Kidney tubule cell (primary cell): ENCODE measurements around the gene KRT39.
A peak's percentile ranks its signal among the peaks of the same experiment; 100 is the strongest.

Experiments
- DNase-seq: peaks from one replicate; pipeline ENCODE4 v3.0.0-alpha.2; 2018; ENCODE audit warnings: low spot score

The KRT39 gene

DNA sequence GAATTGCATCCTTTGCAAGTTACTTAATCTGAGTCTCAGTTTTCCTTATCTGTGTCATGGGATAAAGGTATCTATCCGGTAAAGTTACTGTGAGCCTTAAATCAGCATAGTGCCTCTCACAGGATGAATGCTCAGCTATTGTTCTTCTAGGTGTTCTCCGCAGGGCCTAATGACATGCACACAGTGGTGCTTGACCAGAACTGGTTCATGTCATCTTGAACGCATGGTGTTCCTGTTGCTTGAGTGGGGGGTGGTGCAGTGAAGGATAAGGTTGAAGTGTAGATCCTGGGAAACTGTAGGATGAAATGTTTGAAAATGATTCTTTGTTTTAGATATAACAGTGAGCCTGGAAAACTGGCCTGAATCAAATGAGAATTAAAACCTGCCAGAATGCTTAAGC is 13.4 kb upstream of the KRT39 start:
- no peak for DNase-seq

DNA sequence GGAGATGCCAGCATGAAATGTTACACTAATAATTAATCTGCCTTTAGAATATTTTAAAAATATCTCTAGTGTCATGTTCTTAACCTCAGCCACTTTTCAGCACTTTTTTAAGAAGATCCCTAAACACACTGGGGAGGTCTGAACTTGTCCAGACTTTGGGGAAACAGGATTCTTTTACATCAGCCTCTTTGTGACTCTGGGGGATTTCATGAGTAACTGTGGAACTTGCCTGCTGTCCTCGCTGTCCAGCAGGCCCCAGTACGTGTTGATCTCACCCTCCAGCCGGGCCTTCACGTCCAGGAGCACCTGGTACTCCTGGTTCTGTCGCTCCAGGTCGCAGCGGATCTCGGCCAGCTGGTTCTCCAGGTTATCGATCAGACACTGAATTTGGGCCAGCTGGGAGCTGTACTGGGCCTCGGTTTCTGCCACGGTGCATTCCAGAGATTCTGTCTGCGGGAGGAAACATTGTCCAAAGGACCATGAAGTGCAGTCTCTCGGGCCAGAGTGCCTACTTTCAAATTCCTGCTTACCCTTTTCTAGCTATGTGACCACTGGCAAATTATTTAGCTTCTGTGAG is 11.9 kb upstream of the KRT39 start:
- DNase-seq: no peak

DNA sequence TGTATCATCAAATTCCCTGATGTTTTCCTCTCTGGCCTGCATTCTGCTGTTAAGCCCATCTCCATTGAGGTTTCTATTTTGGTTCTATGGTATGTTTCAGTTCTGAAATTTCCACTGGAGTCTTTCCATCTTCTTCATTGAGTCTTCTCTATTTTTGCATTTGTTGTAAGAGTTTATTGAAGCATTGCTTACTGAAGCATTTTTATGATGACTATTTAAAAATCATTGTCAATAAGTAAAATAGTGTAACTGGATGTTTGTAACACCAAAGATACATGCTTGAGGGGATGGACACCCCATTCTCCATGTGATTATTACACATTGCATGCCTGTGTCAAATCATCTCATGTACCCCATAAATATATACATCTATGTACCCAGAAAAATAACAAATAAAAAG is 8.8 kb upstream of the KRT39 start:
- DNase-seq: no peak

DNA sequence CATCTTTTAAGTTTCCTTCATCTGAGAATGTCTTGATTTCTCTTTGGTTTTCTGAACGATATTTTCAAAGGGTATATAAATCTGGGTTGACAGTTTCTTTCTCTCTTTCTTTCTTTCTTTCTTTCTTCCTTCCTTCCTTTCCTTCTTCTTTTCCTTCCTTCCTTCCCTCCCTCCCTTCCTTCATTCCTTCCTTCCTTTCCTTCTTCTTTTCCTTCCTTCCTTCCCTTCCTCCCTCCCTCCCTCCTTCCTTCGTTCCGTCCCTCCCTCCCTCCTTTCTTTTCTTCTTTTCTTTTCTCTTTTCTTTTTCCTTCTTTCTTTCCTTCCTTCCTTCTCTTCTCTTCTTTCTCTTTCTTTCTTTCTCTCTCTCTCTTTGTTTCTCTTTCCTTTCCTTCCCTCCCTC is 7.6 kb upstream of the KRT39 start:
- no peak for DNase-seq

DNA sequence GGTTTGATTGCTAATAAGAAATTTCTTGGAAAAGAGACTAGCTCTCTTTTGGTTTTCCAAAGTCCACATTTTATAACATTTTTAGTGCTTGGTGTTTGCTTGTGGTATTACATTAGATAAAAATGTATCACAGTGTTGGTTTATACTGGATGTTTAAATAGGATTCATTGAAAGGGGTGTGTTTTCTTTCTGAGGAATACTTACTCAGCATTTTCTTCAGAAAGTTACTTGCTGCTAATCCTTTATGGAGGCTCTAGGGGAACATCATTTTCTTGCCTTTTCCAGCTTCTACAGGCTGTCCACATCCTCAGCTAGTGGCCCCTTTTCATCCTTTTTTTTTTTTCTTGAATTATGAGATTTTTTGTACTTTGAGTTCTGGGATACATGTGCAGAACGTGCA is 834 bp upstream of the KRT39 start:
- DNase-seq: no peak

DNA sequence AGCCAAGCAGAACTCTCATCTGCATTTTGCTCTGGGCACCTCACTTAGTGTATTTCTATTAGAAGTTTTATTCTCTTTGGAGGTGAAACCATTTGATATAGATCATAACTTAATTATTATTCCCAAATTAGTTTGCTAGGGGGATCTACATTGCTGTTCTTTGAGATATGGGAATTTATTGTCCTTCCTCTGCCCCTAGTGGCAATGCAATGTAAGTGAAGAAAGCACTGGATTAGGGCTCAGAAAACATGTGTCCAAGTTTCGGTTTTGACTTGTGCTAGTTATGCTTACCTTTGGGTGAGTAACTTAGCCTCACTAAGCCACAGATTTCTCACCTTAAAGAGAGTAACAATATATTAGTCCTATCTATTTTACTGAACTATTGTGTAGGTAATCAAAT is 2.9 kb downstream of the KRT39 start:
- DNase-seq: peak; percentile 64

DNA sequence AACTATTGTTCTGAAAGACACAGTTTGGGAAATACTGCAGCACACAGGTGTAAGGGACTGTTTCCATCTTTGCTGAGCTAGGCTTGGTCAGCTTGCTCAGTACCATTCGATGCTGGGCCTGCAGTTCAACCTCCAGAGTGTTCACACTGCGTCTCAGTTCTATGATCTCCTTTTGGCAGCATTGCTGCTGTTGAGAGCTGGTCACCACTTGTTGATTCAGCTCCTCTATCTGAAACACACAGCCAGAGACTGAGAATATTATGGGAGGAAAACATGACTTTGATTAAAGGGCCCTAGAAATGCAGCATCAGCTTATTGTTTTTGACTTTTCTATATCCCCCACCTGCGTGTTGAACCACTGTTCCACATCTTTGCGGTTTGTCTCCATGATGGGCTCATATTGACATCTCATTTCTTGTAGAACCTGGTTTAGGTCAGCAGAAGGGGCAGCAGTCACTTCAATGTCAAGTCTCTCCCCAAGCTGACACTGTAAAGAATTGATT is 4.6 kb downstream of the KRT39 start:
- no peak for DNase-seq

DNA sequence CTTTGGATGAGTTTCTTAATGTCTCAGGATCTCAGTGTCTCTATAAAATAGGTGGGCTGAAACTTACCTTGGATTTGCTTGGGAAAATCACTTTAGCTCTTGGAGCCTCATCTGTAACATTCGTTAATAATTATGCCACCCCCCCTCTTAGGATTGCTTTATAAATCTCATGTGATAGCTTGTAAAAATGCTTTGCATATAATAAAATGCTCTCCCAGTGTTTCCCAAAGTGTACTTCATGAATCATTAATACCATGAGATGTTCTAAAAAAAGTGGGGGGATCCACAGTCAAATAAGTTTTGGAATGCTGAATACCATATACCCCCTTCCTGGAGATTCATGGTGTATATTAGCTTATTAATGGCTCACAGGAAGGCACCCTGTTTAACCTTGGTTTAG is 5.2 kb downstream of the KRT39 start:
- no peak for DNase-seq

DNA sequence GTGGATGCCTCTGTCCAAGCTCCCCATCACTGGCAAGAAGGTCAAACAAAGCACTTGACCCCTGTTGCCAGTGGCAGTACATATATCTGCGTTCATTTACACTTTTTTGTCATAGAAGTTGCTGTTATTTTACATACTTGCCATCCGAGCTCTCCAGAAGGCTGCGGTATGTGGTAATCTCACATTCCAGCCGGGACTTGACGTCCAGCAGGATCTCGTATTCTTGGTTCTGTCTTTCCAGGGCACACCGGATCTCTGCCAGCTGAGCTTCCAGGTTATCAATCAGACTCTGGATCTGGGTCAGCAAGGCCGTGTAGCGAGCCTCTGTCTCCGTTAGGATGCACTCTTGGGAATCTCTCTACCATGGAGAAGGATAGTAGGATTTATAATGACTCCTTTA is 6.6 kb downstream of the KRT39 start:
- no peak for DNase-seq

DNA sequence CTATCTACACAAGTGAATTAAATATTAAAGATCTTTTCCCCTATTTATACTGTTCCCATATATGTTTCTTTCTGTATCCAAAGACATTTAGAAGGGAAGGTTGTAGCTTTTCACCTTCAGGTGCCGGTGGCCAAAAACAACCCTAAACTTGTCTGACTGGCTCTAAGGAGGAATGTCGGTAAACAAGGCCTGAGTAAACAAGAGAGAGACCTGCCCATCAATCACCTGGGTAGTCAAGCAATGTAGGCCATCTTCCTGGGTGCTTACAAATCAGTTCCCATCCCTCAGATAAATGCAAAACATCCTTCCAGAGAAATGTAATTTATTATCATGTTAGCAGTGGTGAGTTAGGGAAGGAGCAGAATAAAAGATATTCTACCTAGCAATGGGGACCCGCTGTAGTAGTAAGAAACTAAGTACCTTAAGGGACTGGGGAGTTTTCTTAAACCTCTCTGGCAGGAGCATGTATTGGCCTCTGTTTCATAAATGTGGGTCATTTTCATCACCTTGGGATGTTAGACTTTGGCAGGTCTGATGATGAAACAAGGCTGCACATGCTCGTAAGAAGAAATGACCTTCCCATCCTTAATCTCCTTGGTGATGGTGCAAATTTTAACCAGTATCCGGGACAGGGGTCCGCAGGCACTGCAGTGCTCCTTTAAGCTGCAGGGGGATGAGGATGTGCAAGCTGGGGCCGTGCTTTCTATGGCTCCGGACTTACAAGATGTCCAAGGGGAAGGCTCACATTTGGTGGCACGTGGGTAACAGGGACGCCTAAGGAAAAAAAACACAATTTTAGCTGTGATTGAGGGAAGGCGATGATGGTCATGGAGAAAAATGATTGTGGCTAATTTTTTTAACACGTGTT is 8.4 kb downstream of the KRT39 start:
- DNase-seq: peak; percentile 58

DNA sequence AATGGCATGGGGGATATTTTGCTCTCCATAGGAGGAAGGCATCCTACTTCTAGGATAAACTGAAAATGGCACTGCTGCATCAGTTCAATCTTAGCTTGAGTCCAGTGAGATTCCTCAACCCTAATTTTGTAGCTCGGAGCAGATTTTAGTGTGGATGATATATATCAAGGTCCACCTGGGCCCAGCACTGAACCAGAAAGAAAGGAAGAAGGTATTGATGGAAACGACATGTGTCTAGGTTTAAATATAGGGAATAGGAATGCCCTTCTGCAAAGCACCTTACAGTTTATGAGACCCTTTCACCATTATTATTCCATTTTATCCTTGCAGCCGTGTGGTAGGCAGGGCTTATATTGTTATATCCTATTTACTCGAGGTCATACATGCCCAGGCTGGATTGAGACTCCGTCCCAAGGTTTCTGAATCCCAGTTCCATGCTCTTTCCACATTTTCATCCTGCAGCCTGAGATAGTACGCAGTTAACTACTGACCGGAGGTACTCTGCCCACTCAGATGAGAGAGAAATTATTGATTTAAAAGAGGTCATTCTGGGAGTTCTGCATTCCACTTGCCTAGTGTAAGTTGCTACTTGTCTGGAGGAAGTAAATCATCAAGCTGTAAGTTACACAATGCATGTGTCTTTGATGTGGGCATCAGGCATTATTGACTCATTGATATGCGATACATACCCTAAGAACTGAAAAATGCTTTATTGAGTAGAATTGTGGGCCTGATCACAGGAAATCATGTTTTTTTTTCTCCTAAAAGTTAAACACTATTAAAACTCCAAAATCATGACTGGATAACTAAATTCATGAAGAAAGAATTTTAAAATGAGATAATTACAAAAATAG is 10.1 kb downstream of the KRT39 start:
- peak; percentile 97 for DNase-seq

DNA sequence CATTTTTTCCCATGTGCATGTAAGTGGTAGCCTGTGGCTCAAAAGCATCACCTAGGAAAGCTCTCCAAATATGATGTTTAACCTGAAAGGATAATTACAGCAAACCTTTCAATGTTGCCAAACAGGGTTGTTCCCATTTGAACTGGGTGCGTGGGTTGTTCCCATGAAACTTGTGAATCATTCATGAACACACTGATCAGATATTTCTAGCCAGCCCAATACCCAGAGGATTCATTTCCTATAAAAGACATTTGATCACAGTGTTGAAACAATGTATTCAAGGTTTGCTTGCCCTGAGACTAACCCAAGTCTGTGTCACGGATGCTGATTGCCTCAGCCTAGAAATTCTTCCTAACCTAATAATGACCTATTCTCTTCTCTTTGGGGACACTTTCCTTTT is 12.9 kb downstream of the KRT39 start:
- peak; percentile 96 for DNase-seq

DNA sequence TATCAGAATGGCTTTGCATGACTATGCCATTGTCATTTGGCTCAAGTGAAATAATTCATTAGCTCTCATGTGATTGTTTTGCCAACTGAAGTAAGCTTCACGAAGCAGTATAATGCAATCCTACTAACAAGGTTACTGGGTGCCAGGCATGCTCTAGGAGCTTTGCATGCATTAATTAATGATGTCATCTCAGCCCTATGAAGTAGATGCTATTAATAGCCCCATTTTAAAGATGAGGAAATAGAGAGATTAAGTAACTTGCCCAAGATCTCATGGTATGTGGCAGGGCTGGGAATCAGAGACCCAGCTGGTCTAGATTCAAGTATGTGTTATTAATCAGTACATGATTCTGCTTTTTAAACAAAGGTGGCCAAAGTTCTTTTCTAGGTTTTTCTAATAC is 14.1 kb downstream of the KRT39 start:
- DNase-seq: peak; percentile 96

DNA sequence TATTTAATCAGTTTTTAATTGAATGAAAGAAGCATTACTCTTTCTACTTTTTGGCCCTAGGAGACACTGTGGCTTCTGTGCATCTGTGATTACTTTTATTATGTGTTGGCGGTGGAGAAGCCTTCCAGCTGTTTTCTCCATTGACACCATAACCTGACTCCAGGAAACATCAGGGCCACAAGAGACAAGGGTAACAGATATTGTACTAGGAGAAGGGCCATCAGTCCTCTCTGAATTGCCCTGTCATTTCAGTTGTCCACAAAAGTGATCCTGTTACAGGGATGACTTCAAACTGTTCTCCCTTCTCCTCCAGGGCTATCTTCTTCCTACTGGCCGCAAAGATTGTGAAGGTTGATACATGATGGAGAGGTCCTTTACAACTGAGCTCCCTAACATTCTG is 14.6 kb downstream of the KRT39 start:
- DNase-seq: no peak

DNA sequence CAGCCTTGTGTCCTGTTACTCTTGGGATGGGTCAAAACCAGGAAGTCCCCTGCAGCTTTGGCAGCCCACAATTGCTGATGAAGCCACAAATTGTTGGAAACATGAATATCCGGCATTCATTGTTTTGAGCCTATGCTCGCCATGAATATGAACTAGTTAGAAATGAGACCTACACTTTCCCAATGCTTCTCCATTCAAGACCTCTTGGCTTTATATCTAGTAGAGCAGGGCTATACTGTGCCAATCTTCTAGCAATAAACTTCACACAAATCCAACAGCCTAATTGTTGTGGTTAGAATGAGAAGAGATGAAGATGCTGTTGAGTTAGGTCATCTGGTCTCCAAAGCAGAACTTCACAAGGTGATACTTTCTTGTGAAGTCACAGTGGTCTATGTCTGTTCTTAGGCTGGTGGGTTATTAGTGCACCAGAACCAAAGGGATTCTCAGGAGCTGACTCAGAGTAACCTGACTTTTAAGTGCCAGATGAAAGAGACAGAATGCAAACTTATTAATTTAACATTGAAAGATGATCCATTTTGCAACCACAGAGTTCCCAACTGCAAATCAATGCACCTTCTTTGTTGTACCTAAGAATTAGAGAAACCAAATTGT is 15.6 kb downstream of the KRT39 start:
- peak; percentile 76 for DNase-seq

DNA sequence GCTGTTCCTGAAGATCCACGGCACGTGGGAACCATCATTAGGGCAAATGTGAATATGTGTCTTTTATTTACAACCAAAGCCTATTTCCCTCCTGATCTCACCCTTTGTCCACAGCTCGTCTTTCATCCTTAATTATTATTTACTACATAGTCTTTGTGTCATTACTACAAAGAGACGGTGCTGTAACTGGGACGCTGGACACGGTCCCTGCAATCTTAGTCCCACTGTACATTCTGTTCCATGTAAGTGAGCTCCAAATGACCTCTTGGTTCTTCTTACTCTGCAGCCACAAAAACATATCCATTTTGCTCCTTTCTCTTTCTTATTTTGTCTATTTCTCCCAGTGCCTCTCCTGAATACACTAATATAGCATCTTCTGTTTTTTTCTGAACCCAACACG is 16.6 kb downstream of the KRT39 start:
- DNase-seq: no peak

DNA sequence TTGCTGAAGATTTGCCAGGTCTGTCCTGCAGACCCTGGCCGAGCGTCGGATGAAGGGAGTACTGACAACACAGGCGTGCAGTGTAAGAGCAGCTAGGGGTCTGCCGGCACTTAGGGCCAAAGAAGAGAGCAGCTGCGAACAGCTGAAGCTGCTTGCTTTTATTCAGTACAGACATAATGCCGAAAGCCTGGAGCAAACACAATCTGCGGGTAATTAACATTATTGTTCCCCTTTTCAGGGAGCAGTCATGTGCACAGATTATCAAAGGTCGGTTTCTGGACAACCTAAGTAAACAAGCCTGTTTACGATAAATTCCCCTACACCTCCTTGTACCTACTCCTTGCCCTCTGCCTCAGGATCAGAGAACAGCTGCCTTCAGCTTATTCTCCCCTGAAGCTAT is 17.3 kb downstream of the KRT39 start:
- DNase-seq: no peak

DNA sequence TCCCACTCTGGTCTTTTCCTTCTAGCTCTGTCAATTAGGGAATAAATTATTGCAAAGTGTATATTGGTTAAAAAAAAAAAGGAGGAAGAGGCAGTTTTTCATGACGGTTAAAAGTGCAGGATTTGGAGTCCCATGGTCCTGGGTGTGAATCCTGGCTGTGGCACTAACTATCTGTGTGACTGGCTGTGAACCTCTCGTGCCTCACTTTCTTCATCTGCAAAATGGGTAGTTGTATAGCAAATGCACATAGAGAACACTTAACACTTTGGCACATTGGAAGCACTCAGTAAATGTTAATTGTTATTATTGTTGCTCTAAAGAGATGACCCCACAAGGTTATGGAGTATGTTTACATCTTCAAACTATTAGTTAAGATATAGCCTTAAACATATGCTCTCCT is 18.8 kb downstream of the KRT39 start:
- no peak for DNase-seq

DNA sequence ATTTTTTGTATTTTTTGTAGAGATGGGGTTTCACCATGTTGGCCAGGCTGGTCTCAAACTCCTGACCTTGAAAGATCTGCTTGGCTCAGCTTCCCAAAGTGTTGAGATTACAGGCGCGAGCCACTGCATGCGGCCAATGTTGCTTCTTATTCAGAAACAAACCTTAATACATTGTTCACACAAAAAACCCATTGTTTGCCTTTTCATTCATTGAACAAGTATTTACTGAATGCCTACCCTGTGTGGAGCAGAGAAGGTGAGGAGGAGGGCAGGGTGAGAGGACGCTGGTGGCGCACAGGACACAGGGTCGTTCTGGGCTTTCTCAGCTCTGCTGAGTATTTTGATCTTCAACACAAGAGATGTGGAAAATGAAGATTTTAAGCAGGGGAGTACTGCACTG is 21.3 kb downstream of the KRT39 start:
- DNase-seq: no peak

DNA sequence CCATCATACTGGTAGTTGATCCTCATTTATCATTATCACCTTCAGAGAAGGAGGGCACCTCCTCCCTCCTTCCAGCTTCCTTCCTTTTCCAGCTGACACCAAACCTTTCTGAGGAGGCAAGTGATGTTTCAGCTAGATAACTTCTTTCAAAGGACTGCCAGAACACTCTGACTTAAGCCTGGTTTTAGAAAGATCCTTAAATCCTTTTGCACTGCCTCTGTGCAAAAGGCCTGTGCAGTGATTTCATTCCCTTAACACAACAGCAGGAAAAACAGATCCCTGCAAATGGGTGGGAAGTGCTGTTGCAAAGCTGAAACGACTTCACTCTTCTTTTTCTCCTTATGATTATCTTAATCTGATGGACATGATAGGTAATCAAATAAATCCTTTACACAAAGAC is 22.2 kb downstream of the KRT39 start:
- DNase-seq: no peak

DNA sequence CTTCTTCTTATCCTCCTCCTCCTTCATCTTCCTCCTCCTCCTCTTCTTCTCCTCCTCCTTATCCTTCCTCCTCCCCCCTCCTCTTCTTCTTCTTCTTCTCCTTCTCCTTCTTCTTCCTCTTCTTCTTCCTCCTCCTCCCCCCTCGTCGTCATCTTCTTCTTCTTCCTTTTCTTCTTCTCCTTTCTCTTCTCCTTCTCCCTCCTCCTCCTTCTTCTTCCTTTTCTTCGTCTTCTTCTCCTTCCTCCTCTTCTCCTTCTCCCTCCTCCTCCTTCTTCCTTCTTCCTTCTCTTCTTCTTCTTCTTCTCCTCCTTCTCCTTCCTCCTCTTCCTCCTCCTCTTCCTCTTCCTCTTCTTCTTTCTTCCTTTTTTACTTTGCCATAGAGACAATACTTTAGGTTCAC is 24.2 kb downstream of the KRT39 start:
- no peak for DNase-seq

DNA sequence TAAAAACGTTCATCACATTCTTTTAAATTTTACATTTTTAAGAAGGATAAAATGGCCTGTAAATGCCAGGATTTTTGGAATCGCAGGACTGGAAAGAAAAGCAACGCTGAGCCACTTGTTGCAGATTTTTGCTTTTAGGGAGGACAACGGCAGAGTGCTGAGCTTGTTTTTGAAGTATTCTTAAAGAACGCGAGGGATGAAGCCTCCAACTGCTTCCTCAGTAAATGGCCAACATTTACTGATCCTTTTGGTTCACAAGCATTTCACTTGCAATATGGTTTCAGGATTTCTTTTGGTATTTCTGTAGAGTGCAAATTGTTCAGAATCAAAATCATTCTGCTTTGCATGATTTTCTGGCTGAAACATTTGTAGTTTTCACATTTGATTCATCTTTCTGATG is 26.5 kb downstream of the KRT39 start:
- DNase-seq: no peak
